Stimulated activated CD8-positive, alpha-beta memory T cell treated with anti-CD3 and anti-CD28 coated beads, Interleukin-2, amount 100 ng/mL, for 1 hour (primary cell): ENCODE results near the gene MAPKAPK2.

Experiments
- DNase-seq, 2 donors: peaks; one replicate each; pipeline ENCODE4 v3.0.0-alpha.2; 2020; ENCODE audit warnings: low read depth in 2 of 2

The MAPKAPK2 gene

GRCh38 chr1:206721454-206721853 lies 36.7 kb downstream of the MAPKAPK2 start:
- DNase-seq: no peak

- DNase-seq: no peak
Observed at GRCh38 chr1:206722751-206723461, 38.2 kb downstream of the MAPKAPK2 start.

DNA sequence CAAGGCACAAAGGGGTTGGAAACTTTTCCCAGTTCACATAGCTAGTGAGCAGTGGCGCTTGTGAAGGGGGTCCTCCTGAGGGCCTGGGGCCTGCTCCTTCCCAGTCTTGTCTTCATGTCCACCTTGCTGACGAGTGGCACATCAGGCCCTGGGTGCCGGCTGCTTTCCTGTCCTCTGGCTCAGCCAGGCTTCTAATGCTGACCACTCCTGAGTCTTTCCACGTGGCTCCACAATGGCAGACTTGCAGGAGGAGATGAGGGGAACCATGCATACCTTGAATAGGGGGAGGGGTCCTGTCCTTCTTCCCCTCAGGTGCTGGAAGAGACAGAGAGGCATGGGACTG lies 38.7 kb downstream of the MAPKAPK2 start:
- no peak for DNase-seq

GRCh38 chr1:206723805-206724472 lies 39.2 kb downstream of the MAPKAPK2 start:
- no peak for DNase-seq

DNA sequence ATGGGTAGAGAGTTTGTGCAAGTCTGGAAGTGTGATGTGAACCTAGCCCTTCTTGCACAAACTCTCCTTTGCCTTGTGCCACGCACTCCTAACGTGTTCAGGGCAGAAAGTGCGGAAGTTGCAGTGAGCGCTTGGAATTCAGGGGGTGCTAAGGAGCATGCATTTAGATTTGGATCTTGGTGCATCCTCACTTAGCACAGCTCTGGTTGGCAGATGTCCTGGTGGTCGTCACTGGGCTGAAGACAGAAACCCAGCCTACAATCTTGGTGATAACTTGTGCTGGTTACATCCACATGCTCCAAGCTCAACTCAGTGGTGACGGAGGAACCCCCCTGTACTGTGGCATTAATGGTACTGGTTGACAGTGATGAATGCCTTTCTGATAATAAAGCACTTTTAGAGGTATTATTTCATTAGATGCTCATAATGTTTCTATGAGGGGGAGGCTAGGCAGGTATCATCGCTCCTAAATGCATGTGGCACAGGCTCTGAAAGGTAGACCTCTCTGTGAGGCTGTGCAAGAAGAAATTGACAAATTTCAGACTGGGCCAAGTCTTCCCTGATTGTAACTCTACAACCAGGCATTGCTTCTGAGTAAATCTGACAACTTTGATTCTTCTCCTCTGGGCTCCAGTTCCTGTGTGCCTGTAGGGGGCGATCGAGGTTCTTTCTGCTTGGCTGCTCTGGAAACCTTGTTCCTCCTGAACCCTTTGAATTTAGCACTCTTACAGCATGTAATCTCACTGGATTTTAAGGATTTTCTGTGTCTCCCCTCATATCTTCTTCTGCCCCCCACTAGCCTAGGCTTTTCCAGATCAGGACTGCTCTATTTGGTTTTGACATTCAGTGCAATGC lies 40.6 kb downstream of the MAPKAPK2 start:
- DNase-seq: peak in 1 of 2 donors; percentile 30

- no peak for DNase-seq
Observed at GRCh38 chr1:206727981-206728696, 43.4 kb downstream of the MAPKAPK2 start.

DNA sequence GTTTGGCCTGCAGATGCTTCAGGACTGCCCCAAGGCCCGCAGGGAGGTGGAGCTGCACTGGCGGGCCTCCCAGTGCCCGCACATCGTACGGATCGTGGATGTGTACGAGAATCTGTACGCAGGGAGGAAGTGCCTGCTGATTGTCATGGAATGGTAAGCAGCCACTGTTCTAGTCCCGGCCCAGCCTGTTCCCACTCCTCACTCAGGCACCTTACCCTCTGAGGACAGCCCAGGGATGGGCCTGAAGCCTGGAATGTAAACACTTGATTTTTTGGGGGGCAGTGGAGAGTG lies 43.9 kb downstream of the MAPKAPK2 start:
- no peak for DNase-seq

- no peak for DNase-seq
Observed at GRCh38 chr1:206729050-206729449, 44.3 kb downstream of the MAPKAPK2 start.

DNA sequence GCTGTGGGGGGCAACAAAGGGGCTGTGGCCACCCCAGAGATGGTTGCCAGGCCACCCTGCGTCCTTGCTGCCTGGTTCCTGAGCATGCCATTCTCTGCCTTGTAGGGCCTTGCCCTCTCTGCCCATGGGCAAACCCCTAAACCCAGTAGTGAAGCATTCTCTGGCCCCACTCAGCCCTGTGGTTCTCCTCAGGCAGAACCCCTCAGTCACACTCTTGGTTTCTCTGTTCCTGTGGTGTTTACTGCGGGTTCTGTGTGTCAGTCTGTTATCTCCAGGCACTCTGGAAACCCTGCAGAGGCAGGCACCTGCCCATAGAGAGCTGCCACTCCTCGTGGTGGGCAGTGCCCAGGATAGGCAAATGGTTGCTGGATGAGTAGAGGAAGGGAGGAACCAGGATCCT lies 44.8 kb downstream of the MAPKAPK2 start:
- no peak for DNase-seq

- DNase-seq: no peak
Observed at GRCh38 chr1:206732508-206732907, 47.8 kb downstream of the MAPKAPK2 start.

DNA sequence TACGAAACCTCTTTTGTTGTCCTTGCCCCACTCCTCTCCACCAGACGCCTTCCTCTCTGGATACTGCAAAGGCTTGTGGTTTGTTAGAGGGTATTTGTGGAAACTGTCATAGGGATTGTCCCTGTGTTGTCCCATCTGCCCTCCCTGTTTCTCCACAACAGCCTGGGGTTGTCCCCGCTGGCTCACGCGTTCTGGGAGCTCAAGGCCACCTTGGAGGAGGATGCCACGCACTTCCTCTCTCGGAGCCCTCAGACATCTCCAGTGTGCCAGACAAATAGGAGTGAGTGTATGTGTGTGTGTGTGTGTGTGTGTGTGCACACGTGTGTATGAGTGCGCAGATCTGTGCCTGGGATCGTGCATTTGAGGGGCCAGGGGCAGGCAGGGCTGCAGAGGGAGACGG lies 48.3 kb downstream of the MAPKAPK2 start:
- DNase-seq: no peak

DNA sequence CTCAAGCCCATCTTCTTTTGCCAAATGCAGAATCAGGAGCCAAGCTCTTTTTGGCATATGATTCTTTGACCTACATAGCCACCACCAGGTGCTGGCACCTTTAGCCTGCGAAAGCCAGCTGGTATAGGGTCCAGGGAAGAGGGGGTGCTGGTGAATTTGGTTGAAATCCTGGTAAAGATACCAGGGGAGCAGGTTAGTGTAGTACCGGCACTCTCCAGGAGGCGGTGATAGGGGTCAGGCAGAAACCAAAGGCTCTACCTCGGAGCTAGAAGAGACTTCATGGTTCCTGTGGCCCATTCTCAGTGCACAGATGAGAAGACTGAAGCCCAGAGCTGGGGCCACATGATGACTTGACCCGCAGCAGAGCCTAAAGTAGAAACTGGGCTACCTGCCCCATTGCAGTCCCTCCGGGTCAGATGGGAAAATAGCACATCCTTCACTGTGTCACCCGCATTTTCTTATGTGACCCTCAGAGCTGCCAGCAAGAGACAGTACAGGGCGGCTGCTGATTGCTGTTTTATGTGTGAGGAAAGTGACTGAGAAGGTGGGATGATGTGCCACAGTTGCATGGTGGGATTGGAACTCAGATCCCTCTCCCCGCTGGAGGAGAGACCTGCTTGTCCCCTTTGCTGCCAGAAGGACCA lies 49.9 kb downstream of the MAPKAPK2 start:
- DNase-seq: peak; percentile 58 to 63

GRCh38 chr1:206735553-206736031 lies 50.9 kb downstream of the MAPKAPK2 start:
- no peak for DNase-seq

DNA sequence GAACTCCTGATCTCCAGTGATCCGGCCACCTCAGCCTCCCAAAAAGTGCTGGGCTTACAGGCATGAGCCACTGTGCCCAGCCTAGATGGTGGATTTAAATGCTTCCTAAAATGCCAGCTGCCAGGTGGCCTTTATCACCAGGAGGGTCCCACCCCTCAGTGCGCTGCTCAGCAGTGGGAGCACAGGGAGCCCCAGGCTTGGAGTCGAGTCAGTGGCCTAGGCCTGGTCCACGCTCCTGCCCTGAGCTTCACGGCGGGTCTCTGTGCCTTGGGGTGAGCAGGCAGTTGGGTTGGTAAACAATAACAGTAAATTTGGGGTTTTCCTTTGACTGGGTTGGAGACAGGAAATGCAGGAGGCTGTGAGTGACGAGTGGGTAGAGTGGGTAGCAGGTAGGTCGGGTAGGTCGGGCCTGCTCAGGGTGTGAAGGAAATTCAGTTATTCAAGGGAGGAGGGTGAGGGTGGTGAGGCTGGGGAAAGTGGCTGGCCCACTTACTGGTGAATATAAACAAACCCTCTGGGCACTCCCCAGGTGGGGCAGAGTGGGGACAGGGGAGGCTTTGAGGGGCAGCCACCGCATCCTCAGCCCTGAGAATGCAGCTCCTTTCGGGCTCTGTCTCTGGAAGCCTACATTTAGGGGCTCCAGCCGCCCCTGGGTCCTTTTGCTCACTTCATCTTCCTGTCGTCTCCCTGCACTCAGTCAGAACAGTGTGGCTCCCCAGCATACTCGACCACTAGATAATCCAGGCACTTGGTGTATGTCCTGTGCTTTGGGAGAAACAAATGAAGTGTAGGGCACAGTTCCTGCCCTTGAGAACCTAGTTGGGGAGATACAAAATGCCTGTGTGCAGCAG lies 52.4 kb downstream of the MAPKAPK2 start:
- peak in 1 of 2 donors; percentile 26 for DNase-seq

- no peak for DNase-seq
Observed at GRCh38 chr1:206737729-206738201, 53.1 kb downstream of the MAPKAPK2 start.

GRCh38 chr1:206738370-206739366 lies 54.0 kb downstream of the MAPKAPK2 start:
- no peak for DNase-seq

DNA sequence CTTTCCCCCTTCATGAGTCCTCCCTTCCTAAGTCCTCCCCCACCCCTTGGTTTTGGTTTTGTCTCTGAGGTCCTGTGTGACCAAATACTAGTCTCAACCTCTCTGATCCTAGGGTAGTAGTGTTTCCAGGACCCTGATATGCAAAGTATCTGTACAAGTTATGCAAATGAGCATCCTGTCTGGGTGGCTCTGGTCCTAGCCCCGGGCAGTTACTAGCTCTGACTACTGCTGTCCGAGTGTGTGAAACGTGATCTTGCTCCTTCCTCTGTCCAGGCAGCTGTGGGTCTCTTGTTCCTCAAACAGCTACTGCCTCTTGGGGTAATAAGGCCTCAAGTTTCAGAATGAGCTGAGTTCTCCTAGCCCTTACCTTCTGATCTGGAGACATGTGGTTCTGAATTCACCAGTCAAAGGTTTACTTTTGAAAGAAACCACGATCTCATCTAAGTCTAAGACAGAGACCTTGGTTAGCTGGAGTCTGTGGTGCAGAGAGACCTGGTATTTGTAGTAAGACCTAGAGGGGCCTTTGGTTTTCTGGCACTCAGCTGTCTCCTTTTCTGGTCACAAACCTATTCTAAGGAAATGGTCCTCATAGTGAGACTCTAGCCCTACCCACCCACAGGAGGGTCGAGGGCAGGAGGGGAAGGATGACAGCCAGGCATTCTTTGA lies 54.8 kb downstream of the MAPKAPK2 start:
- no peak for DNase-seq

GRCh38 chr1:206741142-206741701 lies 56.5 kb downstream of the MAPKAPK2 start:
- DNase-seq: no peak
